SK-N-MC (cell line): Measurements from ENCODE around the gene ZNF317.

Source experiments
- EZH2 ChIP-seq: fragments of 200-600 bp; sonication (generic); IDR thresholded peaks from one replicate; pipeline ENCODE4 v1.6.1; 2017; ENCODE audit warnings: antibody characterized with exemption
- FOXP2 ChIP-seq: optimal IDR thresholded peaks from 2 replicates; pipeline ENCODE3; 2011; ENCODE audit warnings: mild to moderate bottlenecking, moderate library complexity; ENCODE audit not compliant: insufficient read depth; ENCODE audit errors: extremely low read length, control extremely low read depth
- POLR2AphosphoS5 ChIP-seq: IDR thresholded peaks from 2 replicates; pipeline ENCODE4 v1.6.1; 2012; ENCODE audit warnings: mild to moderate bottlenecking, low read depth, low read length, borderline replicate concordance

GRCh38 chr19:9115307-9115813 is 24.8 kb upstream of the ZNF317 start, which contains the start of gene OR7G1:
- no peak for TF ChIP-seq POLR2AphosphoS5
- TF ChIP-seq EZH2 = no peak
- no peak for TF ChIP-seq FOXP2
